Thyroid gland (tissue), 4 donors: ENCODE results near the gene CDK5RAP2. TPM values are rescaled to one million over a fixed set of nuclear protein-coding genes. Genes with fewer than 3 reads are reported as not detected.

Source experiments
- DNase-seq, 2 donors: peaks; one replicate each; pipeline ENCODE4 v3.0.0-alpha.2; 2019
- H3K27ac ChIP-seq, 3 donors: fragments of 200-600 bp; sonication (generic); 1 replicate in 2 of 3; 2 replicates in 1 of 3; pipeline ENCODE4 v1.5.1; 2016 to 2019; ENCODE audit warnings: mild to moderate bottlenecking in 1 of 3, moderate library complexity in 1 of 3
- H3K27me3 ChIP-seq: fragments of 200-600 bp; sonication (generic); one replicate; pipeline ENCODE4 v1.5.1; 2019
- H3K36me3 ChIP-seq, 2 donors: fragments of 200-600 bp; sonication (generic); one replicate each; pipeline ENCODE4 v1.5.1; 2016 to 2019
- H3K4me1 ChIP-seq, 2 donors: fragments of 200-600 bp; sonication (generic); one replicate each; pipeline ENCODE4 v1.5.1; 2017 to 2019
- H3K4me3 ChIP-seq, 3 donors: fragments of 200-600 bp; sonication (generic); replicated peaks in 1 of 3; 1 replicate in 2 of 3; 2 replicates in 1 of 3; pipeline ENCODE4 v1.5.1; 2016; ENCODE audit warnings: mild to moderate bottlenecking in 1 of 3
- H3K9me3 ChIP-seq: fragments of 200-600 bp; sonication (generic); one replicate; pipeline ENCODE4 v1.5.1; 2017
- POLR2A ChIP-seq, 2 donors: fragments of 450-650 bp; IDR thresholded peaks; one replicate each; pipeline ENCODE4 v1.6.1; 2017; ENCODE audit warnings: antibody characterized with exemption in 2 of 2, mild to moderate bottlenecking in 2 of 2, moderate library complexity in 1 of 2
- WGBS, 2 donors: methylation state at CpG; one replicate each; pipeline ENCODE4 v1.1.5; 2017; 5-methylcytosine and 5-hydroxymethylcytosine counted together
- intact Hi-C: fragments of 100-400 bp; cut with DNase I; formaldehyde crosslinking; loops from one replicate; pipeline ENCODE4 v1.15.1; 2023
- total RNA-seq, 4 donors: library from RNA; depleted of rRNA; stranded (reverse); fragments of >200 nt; gene quantifications; one replicate each; pipeline ENCODE4 v1.2.3, GENCODE V29; 2016
- TF ChIP-seq, protein P1 (sequence below), 6 experiments: fragments of 200-600 bp in 3 of 6; fragments of 450-650 bp in 3 of 6; sonication (generic) in 3 of 6; IDR thresholded peaks; one replicate each; pipeline ENCODE4 v1.5.1; 2016 to 2019; ENCODE audit warnings: antibody characterized with exemption in 6 of 6, mild to moderate bottlenecking in 2 of 6, inconsistent platforms in 1 of 6, moderate library complexity in 1 of 6

Gene CDK5RAP2
- total RNA-seq, 4 donors from 2014 or later, result 39.5 to 51.9 (median 46.9) TPM

GRCh38 chr9:120344230-120344629 lies 235.7 kb downstream of the CDK5RAP2 start:
- H3K4me1 ChIP-seq, result no peaks in the 10 kb centered on the region
- TF ChIP-seq, protein P1, sequence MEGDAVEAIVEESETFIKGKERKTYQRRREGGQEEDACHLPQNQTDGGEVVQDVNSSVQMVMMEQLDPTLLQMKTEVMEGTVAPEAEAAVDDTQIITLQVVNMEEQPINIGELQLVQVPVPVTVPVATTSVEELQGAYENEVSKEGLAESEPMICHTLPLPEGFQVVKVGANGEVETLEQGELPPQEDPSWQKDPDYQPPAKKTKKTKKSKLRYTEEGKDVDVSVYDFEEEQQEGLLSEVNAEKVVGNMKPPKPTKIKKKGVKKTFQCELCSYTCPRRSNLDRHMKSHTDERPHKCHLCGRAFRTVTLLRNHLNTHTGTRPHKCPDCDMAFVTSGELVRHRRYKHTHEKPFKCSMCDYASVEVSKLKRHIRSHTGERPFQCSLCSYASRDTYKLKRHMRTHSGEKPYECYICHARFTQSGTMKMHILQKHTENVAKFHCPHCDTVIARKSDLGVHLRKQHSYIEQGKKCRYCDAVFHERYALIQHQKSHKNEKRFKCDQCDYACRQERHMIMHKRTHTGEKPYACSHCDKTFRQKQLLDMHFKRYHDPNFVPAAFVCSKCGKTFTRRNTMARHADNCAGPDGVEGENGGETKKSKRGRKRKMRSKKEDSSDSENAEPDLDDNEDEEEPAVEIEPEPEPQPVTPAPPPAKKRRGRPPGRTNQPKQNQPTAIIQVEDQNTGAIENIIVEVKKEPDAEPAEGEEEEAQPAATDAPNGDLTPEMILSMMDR (IDR thresholded peaks at IDR 0.05), result no peak
- TF ChIP-seq POLR2A (IDR thresholded peaks at IDR 0.05), result no peak
- no peaks in the 10 kb centered on the region for H3K27me3 ChIP-seq
- H3K9me3 ChIP-seq, result no peaks in the 10 kb centered on the region
- 91 to 95% methylated on average over 2 of the region's 2 CpGs for WGBS, 2 donors
- intact Hi-C loops, result no loop called here
- H3K27ac ChIP-seq, result no peak overlapping the region
- H3K36me3 ChIP-seq, result no peaks in the 10 kb centered on the region
- no peak overlapping the region for H3K4me3 ChIP-seq
- DNase-seq, result no peak

GRCh38 chr9:120343416-120343815 lies 236.6 kb downstream of the CDK5RAP2 start:
- intact Hi-C loops, result no loop called here
- no peak for DNase-seq
- H3K27ac ChIP-seq, result no peak overlapping the region
- H3K27me3 ChIP-seq, result no peaks in the 10 kb centered on the region
- H3K9me3 ChIP-seq, result no peaks in the 10 kb centered on the region
- WGBS, 2 donors, result 92 to 96% methylated on average over 2 of the region's 2 CpGs
- no peaks in the 10 kb centered on the region for H3K36me3 ChIP-seq
- no peak for TF ChIP-seq POLR2A (IDR thresholded peaks at IDR 0.05)
- TF ChIP-seq, protein P1 (IDR thresholded peaks at IDR 0.05), result no peak
- H3K4me1 ChIP-seq, result no peaks in the 10 kb centered on the region
- H3K4me3 ChIP-seq, result no peak overlapping the region

Other genes with a start within 250 kb of the CDK5RAP2 start
- 100 to 1,000 TPM in 3 of 4 donors, 10 to 100 TPM in 1; 65.2 to 194 (median 138) TPM for gene MEGF9, start 134.3 kb upstream of the CDK5RAP2 start, total RNA-seq
- gene FBXW2, start 213.2 kb upstream of the CDK5RAP2 start, total RNA-seq, result 10 to 100 TPM; 46.9 to 54.8 (median 50.1) TPM